Colonic mucosa (tissue), 4 donors: ENCODE results near the gene RASSF5. TPM values are rescaled to one million over a fixed set of nuclear protein-coding genes. Genes with fewer than 3 reads are reported as not detected.

ENCODE experiments used
- DNase-seq: peaks from one replicate; pipeline ENCODE4 v3.0.0-alpha.2; 2020
- H3K27ac ChIP-seq: fragments of 200-600 bp; one replicate; pipeline ENCODE4 v1.8.0; 2021
- H3K27me3 ChIP-seq: fragments of 200-600 bp; one replicate; pipeline ENCODE4 v1.8.0; 2021
- H3K36me3 ChIP-seq: fragments of 200-600 bp; one replicate; pipeline ENCODE4 v1.8.0; 2021
- H3K4me1 ChIP-seq: fragments of 200-600 bp; one replicate; pipeline ENCODE4 v1.8.0; 2021; ENCODE audit warnings: mild to moderate bottlenecking
- H3K4me3 ChIP-seq: fragments of 200-600 bp; one replicate; pipeline ENCODE4 v1.8.0; 2021
- H3K9ac ChIP-seq, 2 donors: one replicate each; pipeline ENCODE4 v1.7.0; 2013; ENCODE audit warnings: control low read depth in 2 of 2, low read depth in 2 of 2, low read length in 2 of 2
- H3K9me3 ChIP-seq: fragments of 200-600 bp; one replicate; pipeline ENCODE4 v1.8.0; 2021
- intact Hi-C: fragments of 100-400 bp; cut with DNase I; formaldehyde crosslinking; loops from one replicate; pipeline ENCODE4 v1.14.1; 2022
- total RNA-seq, 2 donors: library from RNA; stranded (reverse); fragmentation: NEBNext Ultra II Directional in 1 of 2; extraction: Animal tissue kit (Norgen Biotek cat#: 25700) in 1 of 2; gene quantifications; one replicate each; pipeline ENCODE4 v1.2.1, GENCODE V29; 2021
- TF ChIP-seq, protein P1 (sequence below): fragments of 200-600 bp; IDR thresholded peaks from one replicate; pipeline ENCODE4 v1.8.0; 2022; ENCODE audit warnings: antibody characterized with exemption, mild to moderate bottlenecking
- donor health status: healthy.
- donor health status: DM: no; HTN: no; CAD: no.
- donor health status: DM: no; HTN: no; CAD: no.

The RASSF5 gene
- total RNA-seq, 2 donors from 2014 or later: 4.9 to 5.4 TPM

DNA sequence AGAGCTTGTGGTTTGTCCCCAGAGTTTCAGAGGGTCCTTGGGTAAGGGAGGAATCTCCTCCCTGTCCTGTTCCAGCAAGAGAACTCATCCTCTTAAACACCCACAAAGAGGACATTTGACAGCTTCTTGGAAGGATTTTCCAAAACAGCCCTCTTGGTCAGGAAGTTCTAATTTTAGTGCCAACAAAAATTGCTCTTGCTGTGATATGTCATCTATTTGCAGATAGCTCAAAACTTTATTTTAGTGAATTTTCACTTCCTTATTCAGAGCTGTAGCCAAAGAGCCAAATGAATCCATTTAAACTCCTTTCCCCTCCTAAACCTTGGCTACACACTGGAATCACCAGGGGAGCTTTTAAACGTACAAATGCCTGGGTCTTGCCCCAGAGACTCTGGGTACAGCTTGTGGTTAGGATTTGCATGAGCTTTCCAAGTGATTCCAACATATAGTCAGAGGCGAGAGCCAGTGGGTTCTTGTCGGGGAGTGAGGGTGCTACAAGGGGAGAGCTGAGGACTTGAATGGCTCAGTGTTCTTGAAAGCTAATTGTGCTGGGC lies 11.8 kb upstream of the RASSF5 start:
- Histone ChIP-seq H3K27ac (no peak overlapping the region), H3K9ac (no peak overlapping the region), H3K27me3 (no peaks in the 10 kb centered on the region), H3K36me3 (peaks cover 4% of the 10 kb centered on the region), H3K4me3 (no peak overlapping the region), H3K4me1 (no peaks in the 10 kb centered on the region), H3K9me3 (no peaks in the 10 kb centered on the region)
- no peak for DNase-seq
- intact Hi-C loops: loop anchor here (10.0 kb wide), 1 partner anchor 419 kb away; no protein-coding TSS in a partner anchor
- TF ChIP-seq, protein P1, sequence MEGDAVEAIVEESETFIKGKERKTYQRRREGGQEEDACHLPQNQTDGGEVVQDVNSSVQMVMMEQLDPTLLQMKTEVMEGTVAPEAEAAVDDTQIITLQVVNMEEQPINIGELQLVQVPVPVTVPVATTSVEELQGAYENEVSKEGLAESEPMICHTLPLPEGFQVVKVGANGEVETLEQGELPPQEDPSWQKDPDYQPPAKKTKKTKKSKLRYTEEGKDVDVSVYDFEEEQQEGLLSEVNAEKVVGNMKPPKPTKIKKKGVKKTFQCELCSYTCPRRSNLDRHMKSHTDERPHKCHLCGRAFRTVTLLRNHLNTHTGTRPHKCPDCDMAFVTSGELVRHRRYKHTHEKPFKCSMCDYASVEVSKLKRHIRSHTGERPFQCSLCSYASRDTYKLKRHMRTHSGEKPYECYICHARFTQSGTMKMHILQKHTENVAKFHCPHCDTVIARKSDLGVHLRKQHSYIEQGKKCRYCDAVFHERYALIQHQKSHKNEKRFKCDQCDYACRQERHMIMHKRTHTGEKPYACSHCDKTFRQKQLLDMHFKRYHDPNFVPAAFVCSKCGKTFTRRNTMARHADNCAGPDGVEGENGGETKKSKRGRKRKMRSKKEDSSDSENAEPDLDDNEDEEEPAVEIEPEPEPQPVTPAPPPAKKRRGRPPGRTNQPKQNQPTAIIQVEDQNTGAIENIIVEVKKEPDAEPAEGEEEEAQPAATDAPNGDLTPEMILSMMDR: no peak

DNA sequence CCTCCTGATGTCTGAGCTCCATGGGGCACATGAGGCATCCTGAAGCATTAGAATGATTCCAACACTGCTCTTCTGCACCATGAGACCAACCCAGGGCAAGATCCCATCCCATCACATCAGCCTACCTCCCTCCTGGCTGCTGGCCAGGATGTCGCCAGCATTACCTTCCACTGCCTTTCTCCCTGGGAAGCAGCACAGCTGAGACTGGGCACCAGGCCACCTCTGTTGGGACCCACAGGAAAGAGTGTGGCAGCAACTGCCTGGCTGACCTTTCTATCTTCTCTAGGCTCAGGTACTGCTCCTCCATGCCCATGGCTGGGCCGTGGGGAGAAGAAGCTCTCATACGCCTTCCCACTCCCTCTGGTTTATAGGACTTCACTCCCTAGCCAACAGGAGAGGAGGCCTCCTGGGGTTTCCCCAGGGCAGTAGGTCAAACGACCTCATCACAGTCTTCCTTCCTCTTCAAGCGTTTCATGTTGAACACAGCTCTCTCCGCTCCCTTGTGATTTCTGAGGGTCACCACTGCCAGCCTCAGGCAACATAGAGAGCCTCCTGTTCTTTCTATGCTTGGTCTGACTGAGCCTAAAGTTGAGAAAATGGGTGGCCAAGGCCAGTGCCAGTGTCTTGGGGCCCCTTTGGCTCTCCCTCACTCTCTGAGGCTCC lies 11.1 kb upstream of the RASSF5 start:
- H3K9ac ChIP-seq: no peak overlapping the region
- TF ChIP-seq, protein P1: no peak
- H3K4me3 ChIP-seq: no peak overlapping the region
- intact Hi-C loops: loop anchor here (10.0 kb wide), 1 partner anchor 419 kb away; no protein-coding TSS in a partner anchor
- H3K27ac ChIP-seq: no peak overlapping the region
- no peak for DNase-seq
- no peaks in the 10 kb centered on the region for H3K27me3 ChIP-seq
- no peaks in the 10 kb centered on the region for H3K9me3 ChIP-seq
- H3K36me3 ChIP-seq: peaks cover 4% of the 10 kb centered on the region
- H3K4me1 ChIP-seq: no peaks in the 10 kb centered on the region

DNA sequence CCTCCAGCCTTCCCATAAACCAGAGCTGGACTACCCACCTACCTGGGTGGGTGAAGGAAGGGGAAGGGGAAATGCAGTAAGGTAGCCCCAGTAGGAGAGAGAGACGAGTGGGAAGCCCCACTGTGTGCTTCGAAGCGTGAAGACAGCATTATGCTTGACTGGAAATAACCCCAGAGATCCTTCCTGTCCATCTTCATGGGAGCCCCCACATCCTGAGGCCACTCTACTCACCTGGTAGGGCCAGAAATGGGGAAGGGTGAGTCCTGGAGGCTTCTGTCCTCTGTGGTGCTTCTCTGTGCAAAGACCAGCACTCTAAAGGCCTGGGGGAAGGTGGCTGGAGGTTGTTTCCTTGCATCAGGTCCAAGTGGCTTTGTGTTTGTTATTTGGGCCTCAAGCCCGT lies 10.0 kb upstream of the RASSF5 start:
- TF ChIP-seq, protein P1: no peak
- H3K27ac ChIP-seq: no peak overlapping the region

DNA sequence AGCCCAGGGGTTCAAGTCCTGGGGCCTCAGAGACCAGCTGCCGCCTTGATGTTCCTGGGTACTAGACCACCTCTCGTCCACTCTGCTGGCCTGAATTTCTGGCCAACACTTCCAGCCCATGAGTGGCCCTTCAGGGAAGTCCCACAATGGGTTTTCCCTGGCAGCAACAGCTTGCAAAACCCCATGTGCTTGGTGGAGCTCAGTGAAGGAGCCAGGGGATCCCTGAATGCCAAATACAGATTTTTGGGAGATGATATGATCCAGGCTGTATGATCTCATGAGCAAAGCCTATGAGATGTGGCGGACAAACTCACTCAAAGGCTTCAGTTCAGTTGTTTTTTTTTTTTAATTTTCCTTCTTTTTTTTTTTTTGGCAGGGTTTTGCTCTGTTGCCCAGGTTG lies 9.6 kb upstream of the RASSF5 start:
- H3K27me3 ChIP-seq: no peaks in the 10 kb centered on the region
- no peak overlapping the region for H3K27ac ChIP-seq
- TF ChIP-seq, protein P1: no peak
- H3K9me3 ChIP-seq: no peaks in the 10 kb centered on the region
- H3K9ac ChIP-seq: no peak overlapping the region
- DNase-seq: no peak
- intact Hi-C loops: loop anchor here (10.0 kb wide), 1 partner anchor 417 kb away; no protein-coding TSS in a partner anchor
- H3K36me3 ChIP-seq: no peaks in the 10 kb centered on the region
- H3K4me3 ChIP-seq: no peak overlapping the region
- no peaks in the 10 kb centered on the region for H3K4me1 ChIP-seq

More for the DNA sequence above, 10.0 kb upstream of the RASSF5 start:
- H3K36me3 ChIP-seq: no peaks in the 10 kb centered on the region
- intact Hi-C loops: loop anchor here (10.0 kb wide), 1 partner anchor 417 kb away; no protein-coding TSS in a partner anchor
- no peak overlapping the region for H3K4me3 ChIP-seq
- H3K27me3 ChIP-seq: no peaks in the 10 kb centered on the region
- H3K4me1 ChIP-seq: no peaks in the 10 kb centered on the region
- H3K9ac ChIP-seq: no peak overlapping the region
- H3K9me3 ChIP-seq: no peaks in the 10 kb centered on the region
- DNase-seq: no peak

DNA sequence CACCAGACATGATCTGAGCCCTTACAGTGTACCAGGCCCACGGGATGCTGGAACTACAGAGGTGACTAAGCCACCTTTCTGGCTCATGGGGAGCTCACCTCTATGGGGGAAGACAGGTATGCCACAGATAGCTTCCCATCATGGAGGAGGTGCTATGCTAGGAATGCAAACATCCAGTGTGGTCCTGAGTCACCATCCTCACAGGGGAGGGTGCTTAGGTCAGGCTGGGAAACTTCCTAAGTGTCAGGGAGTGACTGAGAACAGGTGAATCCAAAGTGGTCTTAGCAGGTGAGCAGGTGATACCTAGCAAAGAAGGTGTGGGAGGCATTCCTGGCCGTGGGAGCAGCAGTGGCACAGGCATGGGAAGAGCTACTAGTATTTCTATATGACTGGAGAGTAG lies 8.6 kb upstream of the RASSF5 start:
- TF ChIP-seq, protein P1: no peak
- DNase-seq: no peak

More for the DNA sequence above, 8.6 kb upstream of the RASSF5 start:
- intact Hi-C loops: loop anchor here (10.0 kb wide), 1 partner anchor 416 kb away; no protein-coding TSS in a partner anchor
- Histone ChIP-seq H3K36me3 (no peaks in the 10 kb centered on the region), H3K9me3 (no peaks in the 10 kb centered on the region), H3K9ac (no peak overlapping the region), H3K27ac (no peak overlapping the region), H3K4me1 (no peaks in the 10 kb centered on the region), H3K4me3 (no peak overlapping the region), H3K27me3 (no peaks in the 10 kb centered on the region)
